HepG2 (cell line): Measurements from ENCODE around the gene B4GALT5. TPM values are rescaled to one million over a fixed set of nuclear protein-coding genes. Genes with fewer than 3 reads are reported as not detected.
A peak's percentile ranks its signal among the peaks of the same experiment; 100 is the strongest.

Experiments used
- ELF4 ChIP-seq: sonication (generic); formaldehyde crosslinking; IDR thresholded peaks from 2 replicates; pipeline ENCODE4 v1.5.0; 2020; ENCODE audit warnings: missing genetic modification reagents, mild to moderate bottlenecking, moderate library complexity, borderline replicate concordance
- GLI4 ChIP-seq: sonication (generic); formaldehyde crosslinking; IDR thresholded peaks from 2 replicates; pipeline ENCODE4 v1.5.1; 2020; ENCODE audit warnings: missing genetic modification reagents, mild to moderate bottlenecking, moderate library complexity, borderline replicate concordance
- HHEX ChIP-seq: IDR thresholded peaks from 2 replicates; pipeline ENCODE4 v1.6.1; 2016; ENCODE audit warnings: control low read depth
- ISL2 ChIP-seq: sonication (generic); formaldehyde crosslinking; IDR thresholded peaks from 2 replicates; pipeline ENCODE4 v1.5.0; 2020; ENCODE audit warnings: missing genetic modification reagents
- ISX ChIP-seq: sonication (generic); formaldehyde crosslinking; conservative IDR thresholded peaks from 2 replicates; pipeline ENCODE4 v1.5.0; 2020; ENCODE audit warnings: missing genetic modification reagents
- KDM4B ChIP-seq: sonication (generic); formaldehyde crosslinking; IDR thresholded peaks from 2 replicates; pipeline ENCODE4 v1.4.0; 2020; ENCODE audit warnings: missing genetic modification reagents
- PAF1 ChIP-seq: IDR thresholded peaks from 2 replicates; pipeline ENCODE4 v1.6.1; 2016; ENCODE audit warnings: missing genetic modification reagents, missing compliant biosample characterization
- PHF20 ChIP-seq: sonication (generic); formaldehyde crosslinking; IDR thresholded peaks from 2 replicates; pipeline ENCODE4 v1.5.0; 2020; ENCODE audit warnings: mild to moderate bottlenecking, missing genetic modification reagents
- PRPF4 ChIP-seq: fragments of 200-400 bp; formaldehyde crosslinking; IDR thresholded peaks from 2 replicates; pipeline ENCODE4 v1.6.1; 2016; ENCODE audit warnings: low read length, low read depth; ENCODE audit not compliant: poor library complexity, severe bottlenecking
- RARA ChIP-seq: IDR thresholded peaks from 2 replicates; pipeline ENCODE4 v1.6.1; 2016; ENCODE audit warnings: missing genetic modification reagents, missing compliant biosample characterization
- SKIL ChIP-seq: sonication (generic); formaldehyde crosslinking; IDR thresholded peaks from 2 replicates; pipeline ENCODE4 v1.8.0; 2022; ENCODE audit warnings: missing genetic modification reagents, mild to moderate bottlenecking, moderate library complexity, borderline replicate concordance
- STAT6 ChIP-seq: sonication (generic); formaldehyde crosslinking; IDR thresholded peaks from 2 replicates; pipeline ENCODE4 v1.4.0; 2020; ENCODE audit warnings: missing genetic modification reagents, mild to moderate bottlenecking, borderline replicate concordance
- TEAD3 ChIP-seq: optimal IDR thresholded peaks from 2 replicates; pipeline ENCODE3; 2016; ENCODE audit warnings: borderline replicate concordance
- USF2 ChIP-seq, 2 experiments: sonication (generic) in 1 of 2; formaldehyde crosslinking in 1 of 2; IDR thresholded peaks; 2 replicates each; pipeline versions ENCODE4 v1.5.1 to v1.6.1; 2011 to 2020; ENCODE audit warnings: borderline replicate concordance in 1 of 2, low read depth in 1 of 2, low read length in 1 of 2, mild to moderate bottlenecking in 1 of 2, missing genetic modification reagents in 1 of 2, moderate library complexity in 1 of 2
- ZBTB26 ChIP-seq: IDR thresholded peaks from 2 replicates; pipeline ENCODE4 v1.6.1; 2016; ENCODE audit warnings: missing compliant biosample characterization, missing genetic modification reagents, borderline replicate concordance
- ZFP36 ChIP-seq: fragments of 150-350 bp; IDR thresholded peaks from 2 replicates; pipeline ENCODE4 v1.6.1; 2018; ENCODE audit warnings: borderline replicate concordance, low read length, low read depth; ENCODE audit not compliant: partially characterized antibody
- ZFP41 ChIP-seq: sonication (generic); formaldehyde crosslinking; IDR thresholded peaks from 2 replicates; pipeline ENCODE4 v1.4.0; 2020; ENCODE audit warnings: mild to moderate bottlenecking, missing genetic modification reagents, borderline replicate concordance
- ZFP82 ChIP-seq: sonication (generic); formaldehyde crosslinking; IDR thresholded peaks from 2 replicates; pipeline ENCODE4 v1.5.1; 2020; ENCODE audit warnings: mild to moderate bottlenecking, missing genetic modification reagents, borderline replicate concordance
- ZNF333 ChIP-seq: sonication (generic); formaldehyde crosslinking; IDR thresholded peaks from 2 replicates; pipeline ENCODE4 v1.4.0; 2020; ENCODE audit warnings: mild to moderate bottlenecking, missing genetic modification reagents, borderline replicate concordance
- ZNF383 ChIP-seq: sonication (generic); formaldehyde crosslinking; IDR thresholded peaks from 2 replicates; pipeline ENCODE4 v1.4.0; 2020; ENCODE audit warnings: missing genetic modification reagents, mild to moderate bottlenecking, borderline replicate concordance
- ZNF841 ChIP-seq: sonication (generic); formaldehyde crosslinking; IDR thresholded peaks from 2 replicates; pipeline ENCODE4 v1.8.1; 2023; ENCODE audit warnings: missing genetic modification reagents, borderline replicate concordance
- polyA plus RNA-seq, 8 experiments: library from polyadenylated mRNA; depleted of rRNA in 3 of 8; stranded (reverse) in 7 of 8; unstranded in 1 of 8; fragments of >200 nt; fragmentation: Illumina TruSeq in 4 of 8; extraction: Trizol in 4 of 8; gene quantifications; 2 replicates each; pipeline versions ENCODE4 v1.2.1 to v1.2.3, GENCODE V29; 2011 to 2016; ENCODE audit warnings: low read depth in 4 of 8, missing spikeins in 1 of 8, mixed read lengths in 1 of 8; ENCODE audit not compliant: insufficient read depth in 1 of 8
- total RNA-seq, 5 experiments: library from RNA; depleted of rRNA; stranded (reverse); fragments of >200 nt; fragmentation: Illumina TruSeq; extraction: Trizol; gene quantifications; 2 replicates each; pipeline ENCODE4 v1.2.3, GENCODE V29; 2016; ENCODE audit warnings: low read depth in 1 of 5

The B4GALT5 gene
- total and polyA plus RNA-seq, 2 of the 13 experiments (the other 11 are each of a cell fraction or from before 2014, with no cell fraction given), result 27.3 to 30.9 TPM

- TF ChIP-seq GLI4 (no peak), STAT6 (CRISPR knock-in tag) (no peak), USF2 (IDR thresholded peaks at IDR 0.05; ENCODE audit: low read depth, low read length) (no peak), USF2 (CRISPR knock-in tag; IDR thresholded peaks at IDR 0.05; ENCODE audit: borderline replicate concordance) (no peak), PHF20 (CRISPR knock-in tag) (no peak), HHEX (CRISPR knock-in tag) (0 out of 2 replicates have a peak, but pooled peaks have one; percentile 5), KDM4B (CRISPR knock-in tag) (peak; percentile 50; the same call in 1 of the 2 replicates), SKIL (CRISPR knock-in tag) (no peak), ZBTB26 (CRISPR knock-in tag) (0 out of 2 replicates have a peak, but pooled peaks have one; percentile 10), ELF4 (CRISPR knock-in tag) (no peak), PRPF4 (no peak), TEAD3 (peak; percentile 37), ZFP82 (CRISPR knock-in tag) (no peak), RARA (CRISPR knock-in tag) (peak; percentile 50), ZNF383 (CRISPR knock-in tag) (no peak), ZFP36 (no peak), ZNF333 (no peak), ZNF841 (CRISPR knock-in tag) (no peak), ISX (no peak), PAF1 (CRISPR knock-in tag) (no peak), ISL2 (CRISPR knock-in tag) (no peak), ZFP41 (CRISPR knock-in tag) (no peak)
Measured at GRCh38 chr20:49615401-49616153, 98.1 kb downstream of the B4GALT5 start (continued).
